Fibroblast of skin of right biceps (primary cell): Measurements from ENCODE around the gene NBPF8.
"Not testable (repeated sequence)": the region's sequence is repeated elsewhere in the genome, so short reads cannot be mapped to it uniquely, and the experiment has no call there.

Experiments
- DNase-seq: peaks from one replicate; pipeline ENCODE4 v3.0.0-alpha.2; 2013

NBPF8 gene, protein sequence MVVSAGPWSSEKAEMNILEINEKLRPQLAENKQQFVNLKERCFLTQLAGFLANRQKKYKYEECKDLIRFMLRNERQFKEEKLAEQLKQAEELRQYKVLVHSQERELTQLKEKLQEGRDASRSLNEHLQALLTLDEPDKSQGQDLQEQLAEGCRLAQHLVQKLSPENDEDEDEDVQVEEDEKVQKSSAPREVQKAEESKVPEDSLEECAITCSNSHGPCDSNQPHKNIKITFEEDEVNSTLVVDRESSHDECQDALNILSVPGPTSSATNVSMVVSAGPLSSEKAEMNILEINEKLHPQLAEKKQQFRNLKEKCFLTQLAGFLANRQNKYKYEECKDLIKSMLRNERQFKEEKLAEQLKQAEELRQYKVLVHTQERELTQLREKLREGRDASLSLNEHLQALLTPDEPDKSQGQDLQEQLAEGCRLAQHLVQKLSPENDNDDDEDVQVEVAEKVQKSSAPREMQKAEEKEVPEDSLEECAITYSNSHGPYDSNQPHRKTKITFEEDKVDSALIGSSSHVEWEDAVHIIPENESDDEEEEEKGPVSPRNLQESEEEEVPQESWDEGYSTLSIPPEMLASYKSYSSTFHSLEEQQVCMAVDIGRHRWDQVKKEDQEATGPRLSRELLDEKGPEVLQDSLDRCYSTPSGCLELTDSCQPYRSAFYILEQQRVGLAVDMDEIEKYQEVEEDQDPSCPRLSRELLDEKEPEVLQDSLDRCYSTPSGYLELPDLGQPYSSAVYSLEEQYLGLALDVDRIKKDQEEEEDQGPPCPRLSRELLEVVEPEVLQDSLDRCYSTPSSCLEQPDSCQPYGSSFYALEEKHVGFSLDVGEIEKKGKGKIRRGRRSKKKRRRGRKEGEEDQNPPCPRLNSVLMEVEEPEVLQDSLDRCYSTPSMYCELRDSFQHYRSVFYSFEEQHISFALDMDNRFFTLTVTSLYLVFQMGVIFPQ

DNA sequence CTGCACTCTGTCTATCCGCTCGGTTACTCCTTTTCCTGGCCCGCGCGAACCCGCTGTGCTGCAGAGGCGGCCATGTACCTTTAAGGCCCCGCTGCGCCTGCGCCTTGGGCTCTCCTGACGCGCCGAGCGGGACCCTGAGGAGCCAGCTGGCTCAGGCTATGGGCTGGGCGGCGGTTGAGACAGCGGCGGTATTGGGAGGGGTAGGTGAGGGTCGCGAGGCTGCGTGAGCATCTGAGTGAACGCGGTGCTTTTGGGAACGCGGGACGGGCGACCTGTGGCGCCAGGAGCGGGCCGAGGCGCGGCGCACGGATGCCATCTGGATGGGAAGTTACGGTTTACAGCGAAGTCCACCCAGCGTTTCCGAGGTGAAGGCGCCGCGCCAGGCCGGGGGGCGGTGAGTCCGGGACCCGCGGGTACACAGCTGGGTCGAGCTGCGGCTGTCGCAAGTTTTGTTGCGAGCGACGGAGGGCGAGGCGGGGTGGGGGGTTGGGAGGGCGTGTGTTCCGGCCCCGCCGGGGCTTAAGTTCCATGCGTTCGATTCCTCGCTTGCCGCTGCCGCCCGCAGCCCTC is at the start of gene NBPF8:
NBPF8 (plus strand) TSS at position 125 of the 570 bp plus-strand sequence. CDS start 21,488 bp downstream, outside the sequence.
- peak; percentile 69 for DNase-seq

DNA sequence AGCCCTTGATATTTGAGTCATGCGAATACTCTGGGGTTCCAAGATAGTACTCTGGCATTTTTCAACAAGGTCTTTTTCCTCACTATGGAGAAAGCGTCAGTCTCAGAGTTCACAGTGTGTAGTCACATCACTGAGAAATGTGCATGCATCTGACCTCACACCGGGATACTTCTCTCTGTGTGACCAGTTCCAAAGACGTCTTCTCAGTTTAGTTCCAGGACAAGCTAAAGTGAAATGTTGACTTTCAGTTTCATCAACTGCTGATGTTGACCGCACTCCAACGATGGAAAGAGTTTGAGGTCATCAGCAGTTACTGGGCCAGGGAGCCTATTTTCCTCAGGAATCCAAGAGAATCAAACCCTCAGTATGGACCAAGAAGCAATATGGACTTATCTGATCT is 47.1 kb upstream of the NBPF8 start:
- not testable (repeated sequence) for DNase-seq

GRCh38 chr1:120386651-120387050 is 28.2 kb upstream of the NBPF8 start:
- not testable (repeated sequence) for DNase-seq

- peak; percentile 76 for DNase-seq
Observed at GRCh38 chr1:120388597-120389126, 26.2 kb upstream of the NBPF8 start.

DNA sequence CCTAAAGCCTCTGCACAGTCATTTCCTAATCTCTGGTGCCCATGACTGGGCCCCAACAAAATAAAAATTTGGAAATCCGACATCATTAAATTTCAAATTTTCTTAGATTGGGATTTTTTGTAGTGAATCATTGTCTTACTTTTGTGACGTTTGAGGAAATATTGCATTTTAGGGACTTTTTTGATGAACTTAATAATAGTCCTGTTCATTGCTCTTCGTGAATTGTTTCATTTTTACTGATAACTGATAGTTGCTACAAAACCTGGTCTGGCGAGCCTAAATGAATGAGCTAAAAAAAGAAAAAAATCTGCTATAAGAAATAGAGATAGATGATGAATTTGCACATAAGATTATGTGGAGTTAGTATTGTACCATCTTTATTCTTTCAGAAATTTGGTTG is 23.5 kb upstream of the NBPF8 start:
- DNase-seq: not testable (repeated sequence)

DNA sequence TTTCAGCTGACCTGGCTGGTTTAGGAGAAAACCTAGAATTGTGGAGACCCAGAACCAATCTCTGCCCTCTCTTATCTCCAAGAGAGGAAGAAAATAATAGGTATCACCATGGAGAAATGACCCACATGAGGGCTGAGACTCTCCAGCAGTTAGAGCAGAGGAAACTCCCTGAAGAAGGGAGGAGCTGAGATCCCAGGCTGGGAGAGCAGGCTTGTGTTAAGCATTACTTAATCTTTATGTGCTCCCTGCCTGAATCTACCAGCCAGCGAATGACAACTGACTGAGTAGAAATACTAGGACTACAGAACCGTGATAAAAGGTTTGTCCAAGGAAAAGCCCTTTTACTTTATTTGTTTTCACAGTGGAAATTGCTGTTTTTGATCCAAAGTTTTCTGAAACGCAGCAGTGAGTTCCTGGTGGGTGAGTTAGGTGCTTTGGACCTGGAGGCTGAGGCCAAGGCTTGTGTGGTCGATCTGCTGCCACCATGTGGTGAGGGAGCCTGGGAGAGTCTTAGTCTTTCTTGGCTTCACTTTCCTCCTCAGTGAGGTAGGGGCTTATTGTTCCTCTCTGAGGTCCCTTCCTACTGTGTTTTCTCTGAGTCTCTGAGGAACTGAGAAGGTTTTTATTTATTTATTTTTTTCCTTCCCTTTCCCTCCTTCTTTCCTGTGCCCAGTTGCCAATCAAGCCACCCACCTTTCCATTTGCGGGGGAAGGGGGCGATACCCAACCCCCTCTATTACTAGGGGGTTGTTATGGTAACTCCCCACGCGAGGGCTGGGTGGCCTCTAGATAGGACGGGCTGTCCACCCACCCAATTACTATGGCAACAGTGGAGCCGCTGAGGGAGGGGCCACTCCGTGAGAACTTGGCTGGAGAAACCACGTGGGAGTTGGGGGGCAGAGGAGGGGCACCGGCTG is 21.3 kb upstream of the NBPF8 start:
- DNase-seq: not testable (repeated sequence)

DNA sequence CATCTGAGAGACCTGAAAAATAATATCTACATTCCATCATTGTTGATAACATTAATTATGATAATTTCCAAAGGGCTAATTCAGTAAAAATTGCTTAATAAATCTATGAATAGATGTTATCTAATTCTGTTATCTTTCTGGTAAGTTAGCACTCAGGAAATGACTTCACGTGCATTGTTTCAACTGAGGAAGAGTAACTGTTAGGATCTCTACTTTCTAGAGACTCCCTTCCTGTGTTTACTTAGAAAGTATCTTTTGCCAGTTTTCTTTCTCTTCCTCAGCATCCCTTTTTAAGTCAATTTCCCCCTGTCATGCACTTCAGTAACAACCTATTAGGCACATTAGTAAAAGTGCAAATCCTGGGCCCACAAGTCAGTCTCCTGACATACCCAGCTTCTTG is 9.5 kb upstream of the NBPF8 start:
- not testable (repeated sequence) for DNase-seq

GRCh38 chr1:120414451-120414850 is 384 bp upstream of the NBPF8 start:
- DNase-seq: not testable (repeated sequence)

DNA sequence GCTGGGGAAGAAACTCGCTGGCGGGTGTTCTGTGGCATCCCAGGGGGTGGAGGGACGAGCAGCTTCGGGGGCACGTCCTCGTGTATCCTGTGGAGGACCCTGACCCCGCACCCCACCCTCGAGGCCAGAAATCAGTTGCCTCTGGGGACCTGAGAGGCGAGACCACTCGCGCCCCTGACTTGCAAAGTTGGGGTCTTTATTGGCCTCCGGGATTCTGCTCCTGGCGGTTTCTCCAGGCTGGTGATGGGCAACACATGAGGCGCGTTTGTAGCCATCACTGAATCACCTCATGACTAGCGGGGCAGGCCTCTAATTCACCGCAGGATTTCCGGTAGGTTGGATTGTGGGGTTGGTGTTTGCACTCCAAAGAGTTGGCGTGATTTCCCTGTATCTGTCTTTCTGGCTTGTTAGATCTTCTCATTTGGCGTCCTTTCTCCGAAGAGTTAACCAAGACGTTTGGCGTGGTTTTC is 692 bp downstream of the NBPF8 start:
- peak; percentile 64 for DNase-seq

DNA sequence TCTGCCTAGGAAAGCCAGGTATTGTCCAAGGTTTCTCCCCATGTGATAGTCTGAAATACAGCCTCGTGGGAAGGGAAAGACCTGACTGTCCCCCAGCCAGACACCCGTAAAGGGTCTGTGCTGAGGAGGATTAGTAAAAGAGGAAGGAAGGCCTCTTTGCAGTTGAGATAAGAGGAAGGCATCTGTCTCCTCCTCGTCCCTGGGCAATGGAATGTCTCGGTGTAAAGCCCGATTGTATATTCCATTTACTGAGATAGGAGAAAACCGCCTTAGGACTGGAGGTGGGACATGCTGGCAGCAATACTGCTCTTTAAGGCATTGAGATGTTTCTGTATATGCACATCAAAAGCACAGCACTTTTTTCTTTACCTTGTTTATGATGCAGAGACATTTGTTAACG is 10.2 kb downstream of the NBPF8 start:
- not testable (repeated sequence) for DNase-seq

DNA sequence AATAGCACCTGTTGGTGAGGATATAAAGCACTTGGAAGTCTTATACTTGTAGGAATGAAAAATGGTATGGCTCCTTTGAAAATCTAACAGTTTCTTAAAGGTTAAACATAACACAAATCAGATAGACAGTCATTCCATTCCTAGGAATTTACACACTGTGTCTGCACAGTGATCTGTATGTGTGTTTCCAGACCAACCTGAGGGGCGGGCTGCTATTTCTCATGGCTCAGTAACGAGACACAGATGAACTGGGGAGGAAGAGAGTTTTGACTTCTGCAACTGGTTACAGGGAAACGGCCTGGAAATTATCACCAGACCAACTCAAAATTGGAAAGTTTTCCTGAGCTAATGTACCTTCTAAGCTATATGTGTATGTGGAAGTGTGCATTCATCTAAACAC is 16.8 kb downstream of the NBPF8 start:
- peak; percentile 40 for DNase-seq

DNA sequence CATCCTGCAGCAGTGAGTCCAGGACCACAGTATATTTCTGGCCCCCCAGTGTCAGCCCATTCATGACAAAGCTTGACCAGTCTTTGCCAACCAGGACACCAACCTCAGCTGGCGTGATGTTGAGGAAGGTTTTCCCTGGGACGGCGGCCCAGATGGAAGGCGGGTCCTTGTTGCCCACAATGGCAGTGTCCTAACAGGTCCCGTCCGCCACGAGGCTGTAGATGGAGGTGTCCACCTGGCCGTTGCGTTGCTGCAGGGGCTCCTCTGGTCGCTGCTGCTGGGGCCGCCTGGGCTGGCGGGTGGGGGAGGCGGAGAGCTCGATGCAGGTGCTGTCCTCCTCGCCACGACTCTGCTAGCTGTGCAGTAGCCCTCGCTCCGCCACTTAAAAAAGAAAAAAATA is 19.0 kb downstream of the NBPF8 start:
- not testable (repeated sequence) for DNase-seq

DNA sequence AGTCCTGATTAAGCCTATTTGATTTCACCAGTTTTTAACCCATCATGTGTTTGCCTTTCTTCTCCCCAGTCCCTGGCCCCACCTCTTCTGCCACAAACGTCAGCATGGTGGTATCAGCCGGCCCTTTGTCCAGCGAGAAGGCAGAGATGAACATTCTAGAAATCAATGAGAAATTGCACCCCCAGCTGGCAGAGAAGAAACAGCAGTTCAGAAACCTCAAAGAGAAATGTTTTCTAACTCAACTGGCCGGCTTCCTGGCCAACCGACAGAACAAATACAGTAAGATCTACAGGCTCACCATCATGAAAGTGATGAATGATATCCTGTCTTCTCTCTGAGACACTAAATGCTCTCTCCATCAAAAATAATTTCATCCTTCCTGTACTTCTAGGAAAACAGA is 34.3 kb downstream of the NBPF8 start:
- DNase-seq: not testable (repeated sequence)
